HepG2 (cell line): ENCODE results near the gene IL6R. TPM values are rescaled to one million over a fixed set of nuclear protein-coding genes. Genes with fewer than 3 reads are reported as not detected.

ENCODE experiments used
- DNMT3B ChIP-seq: conservative IDR thresholded peaks from 2 replicates; pipeline ENCODE4 v1.6.1; 2016; ENCODE audit warnings: missing biosample characterization, control low read depth
- ELF4 ChIP-seq: sonication (generic); formaldehyde crosslinking; IDR thresholded peaks from 2 replicates; pipeline ENCODE4 v1.5.0; 2020; ENCODE audit warnings: missing genetic modification reagents, mild to moderate bottlenecking, moderate library complexity, borderline replicate concordance
- FOXA1 ChIP-seq, 2 experiments: fragments of 450-650 bp in 1 of 2; sonication (generic) in 1 of 2; formaldehyde crosslinking in 1 of 2; IDR thresholded peaks; 2 replicates each; pipeline versions ENCODE4 v1.4.0 to v1.6.1; 2016 to 2020; ENCODE audit warnings: missing genetic modification reagents in 1 of 2
- GLI4 ChIP-seq: sonication (generic); formaldehyde crosslinking; IDR thresholded peaks from 2 replicates; pipeline ENCODE4 v1.5.1; 2020; ENCODE audit warnings: missing genetic modification reagents, mild to moderate bottlenecking, moderate library complexity, borderline replicate concordance
- KMT2B ChIP-seq: IDR thresholded peaks from 2 replicates; pipeline ENCODE4 v1.6.1; 2016; ENCODE audit warnings: missing genetic modification reagents, missing compliant biosample characterization
- MAF1 ChIP-seq: sonication (generic); formaldehyde crosslinking; IDR thresholded peaks from 2 replicates; pipeline ENCODE4 v1.5.0; 2020; ENCODE audit warnings: missing genetic modification reagents, borderline replicate concordance
- NCOA2 ChIP-seq: sonication (generic); formaldehyde crosslinking; IDR thresholded peaks from 2 replicates; pipeline ENCODE4 v1.8.0; 2022; ENCODE audit warnings: inconsistent platforms
- SMAD1 ChIP-seq: sonication (generic); formaldehyde crosslinking; IDR thresholded peaks from 2 replicates; pipeline ENCODE4 v1.4.0; 2020; ENCODE audit warnings: missing genetic modification reagents, low read depth, mild to moderate bottlenecking, borderline replicate concordance
- SP2 ChIP-seq: sonication (generic); formaldehyde crosslinking; IDR thresholded peaks from 2 replicates; pipeline ENCODE4 v1.5.1; 2020; ENCODE audit warnings: mild to moderate bottlenecking, missing genetic modification reagents
- STAG1 ChIP-seq: sonication (generic); formaldehyde crosslinking; IDR thresholded peaks from 2 replicates; pipeline ENCODE4 v1.4.0; 2020; ENCODE audit warnings: missing genetic modification reagents
- TOE1 ChIP-seq: sonication (generic); formaldehyde crosslinking; IDR thresholded peaks from 2 replicates; pipeline ENCODE4 v1.4.0; 2020; ENCODE audit warnings: mild to moderate bottlenecking, missing genetic modification reagents
- ZBTB7A ChIP-seq: sonication (generic); formaldehyde crosslinking; IDR thresholded peaks from 2 replicates; pipeline ENCODE4 v1.8.0; 2022; ENCODE audit warnings: mild to moderate bottlenecking, missing genetic modification reagents
- ZFP36L1 ChIP-seq: sonication (generic); formaldehyde crosslinking; IDR thresholded peaks from 2 replicates; pipeline ENCODE4 v1.8.0; 2022; ENCODE audit warnings: mild to moderate bottlenecking, missing genetic modification reagents, moderate library complexity
- ZFP62 ChIP-seq: sonication (generic); formaldehyde crosslinking; IDR thresholded peaks from 2 replicates; pipeline ENCODE4 v1.4.0; 2020; ENCODE audit warnings: missing genetic modification reagents
- ZNF430 ChIP-seq: sonication (generic); formaldehyde crosslinking; IDR thresholded peaks from 2 replicates; pipeline ENCODE4 v1.9.0; 2021; ENCODE audit warnings: mild to moderate bottlenecking, missing genetic modification reagents
- ZNF567 ChIP-seq: sonication (generic); formaldehyde crosslinking; IDR thresholded peaks from 2 replicates; pipeline ENCODE4 v1.8.1; 2023; ENCODE audit warnings: mild to moderate bottlenecking, missing genetic modification reagents, borderline replicate concordance
- ZNF615 ChIP-seq: sonication (generic); formaldehyde crosslinking; IDR thresholded peaks from 2 replicates; pipeline ENCODE4 v1.5.0; 2020; ENCODE audit warnings: mild to moderate bottlenecking, missing genetic modification reagents, borderline replicate concordance
- ZNF772 ChIP-seq: sonication (generic); formaldehyde crosslinking; IDR thresholded peaks from 2 replicates; pipeline ENCODE4 v1.5.0; 2020; ENCODE audit warnings: mild to moderate bottlenecking, missing genetic modification reagents
- ZNF841 ChIP-seq: sonication (generic); formaldehyde crosslinking; IDR thresholded peaks from 2 replicates; pipeline ENCODE4 v1.8.1; 2023; ENCODE audit warnings: missing genetic modification reagents, borderline replicate concordance
- polyA plus RNA-seq, 8 experiments: library from polyadenylated mRNA; depleted of rRNA in 3 of 8; stranded (reverse) in 7 of 8; unstranded in 1 of 8; fragments of >200 nt; fragmentation: Illumina TruSeq in 4 of 8; extraction: Trizol in 4 of 8; gene quantifications; 2 replicates each; pipeline versions ENCODE4 v1.2.1 to v1.2.3, GENCODE V29; 2011 to 2016; ENCODE audit warnings: low read depth in 4 of 8, missing spikeins in 1 of 8, mixed read lengths in 1 of 8; ENCODE audit not compliant: insufficient read depth in 1 of 8
- total RNA-seq, 5 experiments: library from RNA; depleted of rRNA; stranded (reverse); fragments of >200 nt; fragmentation: Illumina TruSeq; extraction: Trizol; gene quantifications; 2 replicates each; pipeline ENCODE4 v1.2.3, GENCODE V29; 2016; ENCODE audit warnings: low read depth in 1 of 5
- TF ChIP-seq, protein P1 (sequence below): sonication (generic); formaldehyde crosslinking; IDR thresholded peaks from 2 replicates; pipeline ENCODE4 v1.4.0; 2020; ENCODE audit warnings: missing genetic modification reagents
- TF ChIP-seq, protein P2 (sequence below): IDR thresholded peaks from 2 replicates; pipeline ENCODE4 v1.6.1; 2016
- TF ChIP-seq, protein P3 (sequence below): sonication (generic); formaldehyde crosslinking; IDR thresholded peaks from 2 replicates; pipeline ENCODE4 v1.4.0; 2020; ENCODE audit warnings: mild to moderate bottlenecking, missing genetic modification reagents
- TF ChIP-seq, protein P4 (sequence below): IDR thresholded peaks from 2 replicates; pipeline ENCODE4 v1.6.1; 2016; ENCODE audit warnings: low read depth, control low read depth

IL6R gene
- total and polyA plus RNA-seq, 2 of the 13 experiments (the other 11 are each of a cell fraction or from before 2014, with no cell fraction given), result 5.0 to 24.5 TPM

DNA sequence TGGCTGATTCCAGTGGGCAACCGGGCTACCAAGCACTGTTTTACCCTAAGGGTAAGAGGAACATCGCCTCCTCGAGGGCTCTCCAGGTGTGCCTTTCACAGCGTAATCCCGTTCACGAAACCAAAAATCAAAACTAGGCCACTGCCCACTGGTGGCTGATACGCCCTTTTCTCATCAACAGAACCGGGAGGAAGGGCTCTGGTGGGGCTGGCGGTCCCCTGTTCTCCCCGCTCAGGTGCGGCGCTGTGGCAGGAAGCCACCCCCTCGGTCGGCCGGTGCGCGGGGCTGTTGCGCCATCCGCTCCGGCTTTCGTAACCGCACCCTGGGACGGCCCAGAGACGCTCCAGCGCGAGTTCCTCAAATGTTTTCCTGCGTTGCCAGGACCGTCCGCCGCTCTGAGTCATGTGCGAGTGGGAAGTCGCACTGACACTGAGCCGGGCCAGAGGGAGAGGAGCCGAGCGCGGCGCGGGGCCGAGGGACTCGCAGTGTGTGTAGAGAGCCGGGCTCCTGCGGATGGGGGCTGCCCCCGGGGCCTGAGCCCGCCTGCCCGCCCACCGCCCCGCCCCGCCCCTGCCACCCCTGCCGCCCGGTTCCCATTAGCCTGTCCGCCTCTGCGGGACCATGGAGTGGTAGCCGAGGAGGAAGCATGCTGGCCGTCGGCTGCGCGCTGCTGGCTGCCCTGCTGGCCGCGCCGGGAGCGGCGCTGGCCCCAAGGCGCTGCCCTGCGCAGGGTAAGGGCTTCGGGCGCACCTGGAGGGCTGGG lies at the start of gene IL6R (continued):
- TF ChIP-seq, protein P1, sequence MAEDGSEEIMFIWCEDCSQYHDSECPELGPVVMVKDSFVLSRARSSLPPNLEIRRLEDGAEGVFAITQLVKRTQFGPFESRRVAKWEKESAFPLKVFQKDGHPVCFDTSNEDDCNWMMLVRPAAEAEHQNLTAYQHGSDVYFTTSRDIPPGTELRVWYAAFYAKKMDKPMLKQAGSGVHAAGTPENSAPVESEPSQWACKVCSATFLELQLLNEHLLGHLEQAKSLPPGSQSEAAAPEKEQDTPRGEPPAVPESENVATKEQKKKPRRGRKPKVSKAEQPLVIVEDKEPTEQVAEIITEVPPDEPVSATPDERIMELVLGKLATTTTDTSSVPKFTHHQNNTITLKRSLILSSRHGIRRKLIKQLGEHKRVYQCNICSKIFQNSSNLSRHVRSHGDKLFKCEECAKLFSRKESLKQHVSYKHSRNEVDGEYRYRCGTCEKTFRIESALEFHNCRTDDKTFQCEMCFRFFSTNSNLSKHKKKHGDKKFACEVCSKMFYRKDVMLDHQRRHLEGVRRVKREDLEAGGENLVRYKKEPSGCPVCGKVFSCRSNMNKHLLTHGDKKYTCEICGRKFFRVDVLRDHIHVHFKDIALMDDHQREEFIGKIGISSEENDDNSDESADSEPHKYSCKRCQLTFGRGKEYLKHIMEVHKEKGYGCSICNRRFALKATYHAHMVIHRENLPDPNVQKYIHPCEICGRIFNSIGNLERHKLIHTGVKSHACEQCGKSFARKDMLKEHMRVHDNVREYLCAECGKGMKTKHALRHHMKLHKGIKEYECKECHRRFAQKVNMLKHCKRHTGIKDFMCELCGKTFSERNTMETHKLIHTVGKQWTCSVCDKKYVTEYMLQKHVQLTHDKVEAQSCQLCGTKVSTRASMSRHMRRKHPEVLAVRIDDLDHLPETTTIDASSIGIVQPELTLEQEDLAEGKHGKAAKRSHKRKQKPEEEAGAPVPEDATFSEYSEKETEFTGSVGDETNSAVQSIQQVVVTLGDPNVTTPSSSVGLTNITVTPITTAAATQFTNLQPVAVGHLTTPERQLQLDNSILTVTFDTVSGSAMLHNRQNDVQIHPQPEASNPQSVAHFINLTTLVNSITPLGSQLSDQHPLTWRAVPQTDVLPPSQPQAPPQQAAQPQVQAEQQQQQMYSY (CRISPR knock-in tag), result no peak
- TF ChIP-seq MAF1 (CRISPR knock-in tag), result no peak
- TF ChIP-seq, protein P2, sequence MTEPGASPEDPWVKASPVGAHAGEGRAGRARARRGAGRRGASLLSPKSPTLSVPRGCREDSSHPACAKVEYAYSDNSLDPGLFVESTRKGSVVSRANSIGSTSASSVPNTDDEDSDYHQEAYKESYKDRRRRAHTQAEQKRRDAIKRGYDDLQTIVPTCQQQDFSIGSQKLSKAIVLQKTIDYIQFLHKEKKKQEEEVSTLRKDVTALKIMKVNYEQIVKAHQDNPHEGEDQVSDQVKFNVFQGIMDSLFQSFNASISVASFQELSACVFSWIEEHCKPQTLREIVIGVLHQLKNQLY, result 0 out of 2 replicates have a peak, but pooled peaks have one; percentile 37
- TF ChIP-seq SMAD1 (CRISPR knock-in tag), result 0 out of 2 replicates have a peak, but pooled peaks have one; percentile 34
- peak; percentile 64; the same call in 1 of the 2 replicates for TF ChIP-seq ZNF430 (CRISPR knock-in tag)
- no peak for TF ChIP-seq FOXA1 (IDR thresholded peaks at IDR 0.05)
- TF ChIP-seq FOXA1 (CRISPR knock-in tag; IDR thresholded peaks at IDR 0.05), result 0 out of 2 replicates have a peak, but pooled peaks have one; percentile 12
- no peak for TF ChIP-seq ZFP62 (CRISPR knock-in tag)
- TF ChIP-seq ZFP36L1 (CRISPR knock-in tag), result no peak
- no peak for TF ChIP-seq ELF4
- no peak for TF ChIP-seq SP2 (CRISPR knock-in tag)
- no peak for TF ChIP-seq ZNF772 (CRISPR knock-in tag)
- no peak for TF ChIP-seq KMT2B (CRISPR knock-in tag)
- TF ChIP-seq STAG1 (CRISPR knock-in tag), result peak; percentile 79
- TF ChIP-seq, protein P3, sequence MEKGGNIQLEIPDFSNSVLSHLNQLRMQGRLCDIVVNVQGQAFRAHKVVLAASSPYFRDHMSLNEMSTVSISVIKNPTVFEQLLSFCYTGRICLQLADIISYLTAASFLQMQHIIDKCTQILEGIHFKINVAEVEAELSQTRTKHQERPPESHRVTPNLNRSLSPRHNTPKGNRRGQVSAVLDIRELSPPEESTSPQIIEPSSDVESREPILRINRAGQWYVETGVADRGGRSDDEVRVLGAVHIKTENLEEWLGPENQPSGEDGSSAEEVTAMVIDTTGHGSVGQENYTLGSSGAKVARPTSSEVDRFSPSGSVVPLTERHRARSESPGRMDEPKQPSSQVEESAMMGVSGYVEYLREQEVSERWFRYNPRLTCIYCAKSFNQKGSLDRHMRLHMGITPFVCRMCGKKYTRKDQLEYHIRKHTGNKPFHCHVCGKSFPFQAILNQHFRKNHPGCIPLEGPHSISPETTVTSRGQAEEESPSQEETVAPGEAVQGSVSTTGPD, result 0 out of 2 replicates have a peak, but pooled peaks have one; percentile 55
- TF ChIP-seq GLI4, result no peak
- no peak for TF ChIP-seq ZNF615 (CRISPR knock-in tag)
- TF ChIP-seq DNMT3B, result no peak
- no peak for TF ChIP-seq ZNF841 (CRISPR knock-in tag)
- TF ChIP-seq TOE1 (CRISPR knock-in tag), result no peak
- TF ChIP-seq, protein P4, sequence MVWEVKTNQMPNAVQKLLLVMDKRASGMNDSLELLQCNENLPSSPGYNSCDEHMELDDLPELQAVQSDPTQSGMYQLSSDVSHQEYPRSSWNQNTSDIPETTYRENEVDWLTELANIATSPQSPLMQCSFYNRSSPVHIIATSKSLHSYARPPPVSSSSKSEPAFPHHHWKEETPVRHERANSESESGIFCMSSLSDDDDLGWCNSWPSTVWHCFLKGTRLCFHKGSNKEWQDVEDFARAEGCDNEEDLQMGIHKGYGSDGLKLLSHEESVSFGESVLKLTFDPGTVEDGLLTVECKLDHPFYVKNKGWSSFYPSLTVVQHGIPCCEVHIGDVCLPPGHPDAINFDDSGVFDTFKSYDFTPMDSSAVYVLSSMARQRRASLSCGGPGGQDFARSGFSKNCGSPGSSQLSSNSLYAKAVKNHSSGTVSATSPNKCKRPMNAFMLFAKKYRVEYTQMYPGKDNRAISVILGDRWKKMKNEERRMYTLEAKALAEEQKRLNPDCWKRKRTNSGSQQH, result no peak
- no peak for TF ChIP-seq ZBTB7A (CRISPR knock-in tag)
- peak; percentile 30; the same call in 1 of the 2 replicates for TF ChIP-seq NCOA2 (CRISPR knock-in tag)
- 0 out of 2 replicates have a peak, but pooled peaks have one; percentile 10 for TF ChIP-seq ZNF567 (CRISPR knock-in tag)
